ENCODE measurements around the gene TC2N.
"Not testable (repeated sequence)": the region's sequence is repeated elsewhere in the genome, so short reads cannot be mapped to it uniquely, and the experiment has no call there.

The TC2N gene

DNA sequence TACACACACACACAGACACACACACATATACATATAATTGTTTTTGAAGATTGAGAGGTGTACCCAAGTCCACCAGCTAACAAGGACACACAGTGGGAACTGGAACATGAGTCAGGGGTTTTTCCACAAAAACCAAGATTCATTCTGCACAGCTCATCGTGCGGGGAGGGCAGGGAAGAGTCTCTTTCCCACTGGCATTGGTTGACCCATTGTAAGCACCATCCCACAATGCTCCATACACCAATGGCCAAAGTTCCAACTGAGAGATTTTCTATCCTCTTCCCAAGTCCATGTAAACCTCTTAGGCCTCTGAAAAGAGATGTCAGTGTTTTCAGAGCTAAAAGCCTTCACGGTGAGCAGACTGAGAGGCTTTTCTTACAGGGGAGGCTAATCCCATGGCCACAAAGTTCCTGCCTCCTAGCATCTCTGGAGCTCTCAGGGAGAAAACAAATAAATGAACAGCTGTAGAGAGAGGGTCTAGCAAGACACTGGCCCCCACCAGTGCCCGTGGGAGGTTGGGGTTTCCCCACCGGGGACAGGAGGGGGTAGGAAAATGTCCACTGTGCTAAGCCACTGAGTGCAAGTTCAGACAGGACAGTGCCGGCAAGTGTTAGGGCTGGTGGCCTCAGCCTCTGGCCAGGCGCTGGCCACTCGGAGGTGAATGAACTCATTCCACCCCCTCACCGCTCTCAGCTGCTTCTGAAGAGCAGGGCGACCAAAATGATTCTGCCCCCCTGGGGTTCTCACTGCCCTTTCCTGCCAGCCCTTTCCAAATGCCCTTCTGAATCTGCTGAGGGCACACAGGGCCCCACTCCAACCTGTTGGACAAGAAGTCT is 21.5 kb upstream of the TC2N start:
- no peak for DNase-seq

DNA sequence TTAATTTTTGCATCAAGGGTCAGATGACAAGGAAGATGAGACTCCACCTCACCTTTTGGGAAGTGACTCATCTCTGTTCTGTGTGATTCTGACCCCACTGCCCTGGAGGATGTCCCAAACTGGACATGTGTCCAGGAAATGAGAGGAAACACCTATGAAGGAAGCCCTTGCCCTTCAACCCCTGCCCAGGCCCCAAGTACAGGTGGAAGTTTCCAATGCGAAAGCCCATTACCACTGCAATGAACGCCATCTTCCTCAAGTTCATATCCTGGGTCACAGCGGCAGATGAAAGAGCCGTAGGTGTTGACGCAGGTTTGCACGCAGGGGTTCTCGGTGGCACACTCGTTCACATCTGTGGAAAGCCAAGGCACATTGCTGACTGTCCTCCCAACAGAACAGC is 19.6 kb upstream of the TC2N start:
- DNase-seq, result no peak

- DNase-seq, result no peak
These were observed 18.5 kb upstream of the TC2N start for GRCh38 chr14:91885839-91886238.

DNA sequence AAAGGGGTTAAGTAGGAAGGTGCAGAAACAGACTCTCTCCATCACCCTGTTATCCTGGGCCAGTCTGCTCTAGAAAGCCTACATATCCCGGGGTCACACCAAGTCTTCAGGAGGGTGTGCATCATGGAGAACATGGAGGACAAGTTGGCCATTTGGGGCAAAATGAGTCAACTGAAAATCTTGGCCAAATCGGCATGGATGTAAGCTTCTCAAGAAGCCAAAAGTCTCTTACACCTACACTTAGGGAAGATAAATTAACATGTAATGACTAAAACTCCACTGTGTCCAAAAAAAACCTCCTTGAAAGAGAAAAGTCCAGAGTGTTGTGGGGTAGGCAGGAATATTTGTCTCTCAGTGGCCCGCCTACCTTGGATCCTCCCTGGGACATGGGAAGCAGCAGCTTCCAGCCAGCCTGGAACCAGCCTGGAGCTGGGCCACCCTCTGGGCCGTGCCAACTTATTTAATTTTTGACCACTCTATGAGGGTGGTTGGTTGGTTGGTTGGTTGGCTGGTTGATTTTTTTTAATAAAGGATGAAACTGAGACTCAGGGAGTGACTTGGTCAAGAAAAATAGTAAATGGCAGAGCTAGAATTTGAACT is 17.9 kb upstream of the TC2N start:
- no peak for DNase-seq

GRCh38 chr14:91884664-91885063 is 17.3 kb upstream of the TC2N start:
- no peak for DNase-seq

GRCh38 chr14:91883753-91884152 is 16.4 kb upstream of the TC2N start:
- no peak for DNase-seq

DNA sequence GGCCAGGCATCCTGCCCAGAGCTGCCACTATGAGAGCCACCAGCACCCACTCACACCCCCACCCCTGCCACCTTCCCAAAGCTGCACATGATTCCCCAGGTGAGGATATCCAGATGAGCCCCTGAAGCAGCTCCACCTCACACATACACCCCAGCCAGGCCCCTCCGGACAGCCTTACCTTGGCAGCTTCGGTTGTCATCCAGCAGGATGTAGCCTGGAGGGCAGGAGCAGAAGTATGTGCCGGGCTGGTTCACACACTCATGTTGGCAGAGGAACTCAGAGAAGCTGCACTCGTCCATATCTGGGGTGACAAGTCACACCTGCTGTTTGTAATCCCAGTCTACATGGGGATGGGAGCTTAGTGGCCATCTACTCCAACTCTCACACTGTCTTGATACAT is 15.4 kb upstream of the TC2N start:
- no peak for DNase-seq

DNA sequence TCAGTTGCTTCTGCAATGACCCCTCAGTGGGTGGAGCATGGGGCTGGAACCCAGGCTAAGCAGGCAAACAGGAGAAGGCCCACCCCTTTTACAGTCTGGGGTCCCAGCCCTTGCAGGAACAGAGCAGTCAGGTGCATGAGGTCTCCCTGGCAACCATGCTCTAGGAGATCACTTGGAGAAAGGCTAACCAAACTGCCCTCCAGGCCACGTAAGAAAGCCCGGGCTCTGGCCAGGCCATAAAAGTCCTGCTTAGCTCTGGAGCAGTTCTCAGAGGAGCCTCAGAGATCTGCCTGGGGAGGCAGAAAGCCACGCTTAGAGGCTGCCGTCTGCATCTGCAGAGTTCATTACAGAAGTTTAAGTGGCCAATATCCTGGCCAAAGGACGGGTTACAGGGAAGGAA is 15.0 kb upstream of the TC2N start:
- no peak for DNase-seq

DNA sequence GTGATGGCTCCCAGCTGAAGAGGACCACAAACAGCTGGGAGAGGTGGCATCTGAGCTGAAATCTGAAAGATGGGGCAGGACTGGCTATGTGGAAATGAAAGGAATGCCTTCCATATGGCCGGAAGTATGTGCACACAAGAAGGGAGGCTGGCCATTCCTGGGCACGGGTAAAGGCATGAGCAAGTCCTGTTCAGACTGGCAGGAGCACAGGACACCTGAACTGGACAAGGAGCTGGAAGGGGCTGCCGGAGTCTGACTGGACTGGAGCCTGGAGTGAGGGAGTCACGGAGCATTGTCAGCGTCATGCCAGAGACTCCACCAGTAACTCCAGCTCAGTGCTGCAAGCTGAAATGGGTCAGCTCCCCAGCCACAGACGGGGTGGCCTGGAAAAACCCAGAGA is 11.9 kb upstream of the TC2N start:
- DNase-seq, result no peak

DNA sequence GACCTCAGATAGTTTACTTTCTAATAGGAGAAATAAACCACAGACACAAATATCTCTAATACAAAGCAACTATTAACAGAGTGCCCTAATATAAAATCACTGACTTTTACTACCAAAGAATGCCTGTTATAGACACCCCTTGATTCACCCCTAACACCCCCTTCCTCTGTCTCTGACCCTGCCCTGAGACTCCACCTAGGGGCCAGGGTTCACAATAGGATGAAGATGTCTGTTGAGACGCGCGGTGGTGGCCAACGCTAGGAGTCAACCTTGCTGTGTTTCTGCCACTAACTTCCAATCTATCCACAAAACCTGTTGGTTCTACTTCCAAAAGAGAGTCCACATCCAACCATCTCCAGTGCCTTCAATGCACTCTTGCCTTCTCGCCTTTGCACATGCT is 10.9 kb upstream of the TC2N start:
- no peak for DNase-seq

DNA sequence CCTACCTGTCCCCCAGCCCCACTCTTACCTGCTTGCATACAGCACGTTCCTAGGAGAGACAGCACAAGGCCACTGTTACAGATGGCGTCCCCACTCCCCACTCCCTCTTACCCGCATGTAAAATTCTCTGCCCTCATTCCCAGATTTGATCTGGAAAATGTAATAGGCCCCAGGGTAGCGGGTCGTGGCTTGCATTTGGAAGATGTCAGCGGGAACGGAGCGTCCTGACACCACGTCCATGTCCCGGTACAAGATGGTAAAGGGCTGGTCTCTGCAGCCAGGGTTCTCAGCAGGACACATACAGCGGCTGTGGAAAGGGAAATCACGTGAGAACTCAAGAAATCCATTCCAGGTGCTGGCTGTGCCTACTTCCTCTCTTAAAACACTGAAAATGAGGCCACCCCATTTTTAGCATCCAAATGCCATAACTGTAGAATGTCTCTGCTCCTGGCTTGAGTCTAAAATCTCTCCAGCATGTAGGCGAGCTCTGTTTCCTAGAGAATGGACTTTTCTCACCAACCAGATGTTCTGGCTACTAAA is 10.1 kb upstream of the TC2N start:
- DNase-seq, result no peak

GRCh38 chr14:91876492-91876891 is 9.2 kb upstream of the TC2N start:
- no peak for DNase-seq

DNA sequence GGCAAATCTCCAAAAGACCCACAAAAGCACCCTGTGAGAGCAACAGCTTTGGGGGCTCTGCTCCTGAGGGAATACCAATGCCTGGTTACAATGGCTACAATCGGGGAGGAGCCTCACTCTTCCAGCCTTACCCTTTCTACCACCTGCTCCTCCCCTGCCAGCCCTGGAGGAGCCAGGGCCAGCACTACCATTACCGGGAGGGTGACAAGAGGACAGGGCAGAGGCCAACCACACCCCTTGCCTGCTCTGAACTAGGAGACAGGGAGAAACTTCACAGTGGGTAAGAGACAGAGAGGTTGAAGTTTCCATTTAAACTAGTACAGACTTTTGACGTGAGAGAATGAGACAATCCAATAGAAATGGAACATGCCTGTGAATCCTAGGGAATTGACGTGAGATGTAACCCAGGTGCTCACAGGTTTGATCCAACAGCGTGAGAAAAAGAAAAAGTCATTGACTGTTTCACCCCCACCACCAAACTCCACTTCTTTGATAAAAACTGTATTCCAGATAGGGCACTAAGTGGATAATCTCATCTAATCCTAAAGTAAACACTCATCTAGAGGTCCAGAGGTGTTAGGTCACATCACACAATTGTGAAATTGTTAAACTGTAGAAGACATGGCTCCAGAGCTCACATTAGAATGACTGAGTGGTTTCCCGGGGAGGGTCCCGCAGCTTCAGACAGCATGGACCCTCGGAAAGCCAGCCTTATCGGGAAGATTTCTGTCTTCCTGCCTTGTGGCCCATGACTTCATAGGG is 8.4 kb upstream of the TC2N start:
- no peak for DNase-seq

- peak; percentile 79 for DNase-seq
These were observed 6.4 kb upstream of the TC2N start for GRCh38 chr14:91873471-91874415.

DNA sequence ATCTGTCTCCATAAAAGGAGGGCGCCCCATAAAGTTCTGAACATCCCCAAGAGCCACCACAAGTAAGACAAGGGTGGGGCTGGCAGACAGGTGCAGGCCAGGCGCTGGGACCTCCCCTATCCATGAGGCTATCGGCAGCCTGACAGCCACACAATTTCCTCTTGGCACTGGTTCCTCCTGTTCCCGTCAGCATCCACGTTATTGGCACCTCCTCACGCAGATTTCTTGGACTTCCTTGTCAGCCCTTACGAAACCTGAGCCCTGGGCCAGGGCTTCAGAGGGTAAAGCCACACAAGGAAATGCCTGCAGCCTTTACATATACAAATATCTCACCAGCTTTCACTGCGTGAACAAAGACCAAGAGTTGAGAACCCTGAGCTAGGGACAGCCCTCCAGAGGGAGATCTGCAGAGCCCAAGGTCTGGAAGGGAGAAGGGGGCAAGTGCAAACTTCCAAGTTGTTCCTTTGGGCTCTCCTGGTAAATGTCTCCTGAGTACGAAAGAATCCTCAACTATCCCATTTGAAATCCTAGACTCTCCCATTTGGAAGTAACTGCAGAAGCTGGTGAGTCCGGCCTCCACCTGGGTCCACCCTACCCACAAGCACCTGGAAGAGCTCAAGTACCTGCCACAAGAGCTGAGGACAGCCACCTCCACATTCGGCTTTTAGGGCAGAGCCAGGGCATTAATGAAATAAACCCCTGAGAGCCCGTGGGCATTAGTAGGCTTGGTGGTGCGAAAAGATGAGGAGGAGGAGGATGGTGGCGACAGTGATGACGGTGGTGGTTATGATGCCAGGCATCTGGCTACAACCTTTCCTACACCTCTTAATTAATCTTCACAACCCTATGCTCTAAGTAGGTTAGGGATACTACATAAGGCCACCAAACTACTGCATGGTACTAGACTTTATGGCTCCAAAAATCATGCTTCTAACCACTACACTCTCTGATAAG is 5.5 kb upstream of the TC2N start:
- DNase-seq, result no peak

DNA sequence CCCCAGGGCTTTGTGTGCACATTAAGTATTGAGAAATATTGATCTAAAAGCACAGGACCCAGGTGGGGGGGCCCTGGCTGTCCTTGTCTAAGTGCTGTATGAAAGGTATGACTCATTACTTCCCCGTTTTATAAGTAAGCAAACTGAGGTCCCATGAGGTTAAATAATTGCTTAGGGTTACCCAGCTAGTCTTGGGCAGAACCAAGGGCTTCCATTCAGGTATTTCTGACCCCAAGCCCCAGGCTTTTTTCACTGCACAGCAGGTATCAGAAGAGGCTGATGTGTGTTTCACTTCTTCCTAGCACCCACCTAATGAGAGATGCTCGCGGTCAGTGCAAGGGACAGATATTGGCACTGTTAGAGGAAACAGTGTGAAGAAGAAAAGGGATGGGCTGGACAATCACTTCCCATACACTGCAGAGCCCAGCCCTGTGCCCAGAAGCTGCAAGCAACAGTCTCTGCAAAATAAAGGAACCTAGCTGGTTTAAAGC is 4.7 kb upstream of the TC2N start:
- no peak for DNase-seq

- not testable (repeated sequence) for DNase-seq
These were observed 4.1 kb upstream of the TC2N start for GRCh38 chr14:91871401-91871800.

- DNase-seq, result no peak
These were observed 3.6 kb upstream of the TC2N start for GRCh38 chr14:91870890-91871289.

GRCh38 chr14:91870001-91870400 is 2.7 kb upstream of the TC2N start:
- no peak for DNase-seq

- no peak for DNase-seq
These were observed 2.2 kb upstream of the TC2N start for GRCh38 chr14:91869556-91869955.

Data from activated CD8-positive, alpha-beta memory T cell treated with anti-CD3 and anti-CD28 coated beads for 24 hours (primary cell).